ENCODE measurements around the gene ZC3H18.
A peak's percentile ranks its signal among the peaks of the same experiment; 100 is the strongest.

GRCh38 chr16:88527186-88527936 is 42.8 kb upstream of the ZC3H18 start:
- TF ChIP-seq POLR2A (IDR thresholded peaks at IDR 0.05), result no peak
- TF ChIP-seq CTCF (IDR thresholded peaks at IDR 0.05), result peak; percentile 76 to 90 (median 83)

Data from right lobe of liver (tissue), 4 donors.